ENCODE results near the gene LIN7B.
A peak's percentile ranks its signal among the peaks of the same experiment; 100 is the strongest.

The LIN7B gene

GRCh38 chr19:49106648-49107135 lies 7.5 kb upstream of the LIN7B start:
- peak; percentile 75 for TF ChIP-seq CTCF (IDR thresholded peaks at IDR 0.05; ENCODE audit: low read depth, low read length)
- H3K4me3 ChIP-seq (ENCODE audit: low read depth, low read length), result no peak overlapping the region

GRCh38 chr19:49107625-49108459 lies 6.3 kb upstream of the LIN7B start:
- no peak for TF ChIP-seq CTCF (IDR thresholded peaks at IDR 0.05; ENCODE audit: low read depth, low read length)
- H3K4me3 ChIP-seq (ENCODE audit: low read depth, low read length), result no peak overlapping the region

GRCh38 chr19:49109051-49109450 lies 5.1 kb upstream of the LIN7B start:
- TF ChIP-seq CTCF (IDR thresholded peaks at IDR 0.05; ENCODE audit: low read depth, low read length), result no peak
- H3K4me3 ChIP-seq (ENCODE audit: low read depth, low read length), result no peak overlapping the region

- no peak for TF ChIP-seq CTCF (IDR thresholded peaks at IDR 0.05; ENCODE audit: low read depth, low read length)
- H3K4me3 ChIP-seq (ENCODE audit: low read depth, low read length), result no peak overlapping the region
Measured at GRCh38 chr19:49109569-49110233, 4.5 kb upstream of the LIN7B start.

- H3K4me3 ChIP-seq (ENCODE audit: low read depth, low read length), result no peak overlapping the region
- TF ChIP-seq CTCF (IDR thresholded peaks at IDR 0.05; ENCODE audit: low read depth, low read length), result no peak
Measured at GRCh38 chr19:49110567-49110966, 3.6 kb upstream of the LIN7B start.

- no peak for TF ChIP-seq CTCF (IDR thresholded peaks at IDR 0.05; ENCODE audit: low read depth, low read length)
- no peak overlapping the region for H3K4me3 ChIP-seq (ENCODE audit: low read depth, low read length)
Measured at GRCh38 chr19:49111218-49111998, 2.8 kb upstream of the LIN7B start.

Data from WI38 (cell line).